HG03045 (cell line): ENCODE data around the gene PPP1R36.
A peak's percentile ranks its signal among the peaks of the same experiment; 100 is the strongest.
"Not testable (repeated sequence)": the region's sequence is repeated elsewhere in the genome, so short reads cannot be mapped to it uniquely, and the experiment has no call there.

Source experiments
- ATAC-seq: cut with Tn5 transposase; IDR thresholded peaks from one replicate; pipeline ENCODE4 v1.9.1; 2021; ENCODE audit warnings: mild to moderate bottlenecking, moderate library complexity; ENCODE audit not compliant: unreplicated experiment

The PPP1R36 gene

GRCh38 chr14:64549791-64550620, at the start of gene PPP1R36:
Gene PPP1R36, plus strand, starts transcription at chr14:64549961. Its CDS starts 37 bp downstream, at chr14:64549998.
- no peak for ATAC-seq

- ATAC-seq: no peak
Measured at GRCh38 chr14:64500088-64500487, 49.7 kb upstream of the PPP1R36 start.

- no peak for ATAC-seq
Measured at GRCh38 chr14:64501411-64502171, 48.2 kb upstream of the PPP1R36 start.

- ATAC-seq: no peak
Measured at GRCh38 chr14:64502456-64502855, 47.3 kb upstream of the PPP1R36 start.

- ATAC-seq: peak; percentile 2
Measured at GRCh38 chr14:64502887-64503433, 46.8 kb upstream of the PPP1R36 start.

- ATAC-seq: peak; percentile 58
Measured at GRCh38 chr14:64503434-64504309, 46.1 kb upstream of the PPP1R36 start, which contains the start of gene ZBTB25. Gene ZBTB25, minus strand, starts transcription at chr14:64503838. Its CDS starts 13,305 bp downstream, at chr14:64490533.

GRCh38 chr14:64504310-64504896, 45.4 kb upstream of the PPP1R36 start, which contains the start of gene ZBTB1:
Gene ZBTB1, plus strand, starts transcription at chr14:64504770. Its CDS starts 16,735 bp downstream, at chr14:64521505.
- peak; percentile 35 for ATAC-seq

- ATAC-seq: peak; percentile 28
Measured at GRCh38 chr14:64504897-64505794, 44.6 kb upstream of the PPP1R36 start.

- ATAC-seq: no peak
Measured at GRCh38 chr14:64506721-64507120, 43.0 kb upstream of the PPP1R36 start.

GRCh38 chr14:64507376-64508156, 42.2 kb upstream of the PPP1R36 start:
- ATAC-seq: no peak

GRCh38 chr14:64508215-64508776, 41.5 kb upstream of the PPP1R36 start:
- ATAC-seq: no peak

GRCh38 chr14:64509036-64509435, 40.7 kb upstream of the PPP1R36 start:
- ATAC-seq: no peak

- no peak for ATAC-seq
Measured at GRCh38 chr14:64510825-64511671, 38.7 kb upstream of the PPP1R36 start.

GRCh38 chr14:64513271-64513670, 36.5 kb upstream of the PPP1R36 start:
- ATAC-seq: no peak

GRCh38 chr14:64515053-64515452, 34.7 kb upstream of the PPP1R36 start:
- no peak for ATAC-seq

- no peak for ATAC-seq
Measured at GRCh38 chr14:64516969-64517368, 32.8 kb upstream of the PPP1R36 start.

GRCh38 chr14:64517667-64518066, 32.1 kb upstream of the PPP1R36 start:
- not testable (repeated sequence) for ATAC-seq
